GM19463 (cell line): ENCODE results near the gene AMH.

Experiments
- ATAC-seq: cut with Tn5 transposase; IDR thresholded peaks from one replicate; pipeline ENCODE4 v1.9.1; 2021; ENCODE audit warnings: mild to moderate bottlenecking, moderate library complexity; ENCODE audit not compliant: unreplicated experiment

The AMH gene

DNA sequence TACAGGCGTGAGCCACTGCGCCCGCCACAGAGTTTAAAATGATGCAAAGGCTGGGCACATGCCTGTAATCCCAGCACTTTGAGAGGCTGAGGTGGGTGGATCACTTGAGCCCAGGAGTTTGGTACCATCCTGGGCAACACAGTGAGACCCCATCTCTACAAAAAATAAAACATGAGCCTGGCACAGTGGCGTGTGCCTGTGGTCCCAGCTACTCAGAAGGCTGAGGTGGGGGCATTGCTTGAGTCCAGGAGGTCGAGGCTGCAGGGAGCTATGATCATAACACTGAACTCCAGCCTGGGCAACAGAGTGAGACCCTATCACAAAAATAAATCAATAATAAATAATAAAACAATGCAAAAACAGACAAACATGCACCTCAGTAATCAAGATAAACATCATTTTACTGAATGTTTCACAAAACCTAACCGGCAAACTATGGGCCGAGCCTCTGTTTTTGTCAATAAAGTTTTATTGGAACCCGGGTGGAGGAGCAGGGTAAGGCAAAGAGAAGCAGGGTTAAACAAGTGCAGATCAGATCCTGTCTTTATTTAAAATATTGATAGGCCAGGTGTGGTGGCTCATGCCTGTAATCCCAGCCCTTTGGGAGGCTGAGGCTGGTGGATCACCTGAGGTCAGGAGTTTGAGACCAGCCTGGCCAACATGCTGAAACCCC is 34.8 kb downstream of the AMH start:
- no peak for ATAC-seq

DNA sequence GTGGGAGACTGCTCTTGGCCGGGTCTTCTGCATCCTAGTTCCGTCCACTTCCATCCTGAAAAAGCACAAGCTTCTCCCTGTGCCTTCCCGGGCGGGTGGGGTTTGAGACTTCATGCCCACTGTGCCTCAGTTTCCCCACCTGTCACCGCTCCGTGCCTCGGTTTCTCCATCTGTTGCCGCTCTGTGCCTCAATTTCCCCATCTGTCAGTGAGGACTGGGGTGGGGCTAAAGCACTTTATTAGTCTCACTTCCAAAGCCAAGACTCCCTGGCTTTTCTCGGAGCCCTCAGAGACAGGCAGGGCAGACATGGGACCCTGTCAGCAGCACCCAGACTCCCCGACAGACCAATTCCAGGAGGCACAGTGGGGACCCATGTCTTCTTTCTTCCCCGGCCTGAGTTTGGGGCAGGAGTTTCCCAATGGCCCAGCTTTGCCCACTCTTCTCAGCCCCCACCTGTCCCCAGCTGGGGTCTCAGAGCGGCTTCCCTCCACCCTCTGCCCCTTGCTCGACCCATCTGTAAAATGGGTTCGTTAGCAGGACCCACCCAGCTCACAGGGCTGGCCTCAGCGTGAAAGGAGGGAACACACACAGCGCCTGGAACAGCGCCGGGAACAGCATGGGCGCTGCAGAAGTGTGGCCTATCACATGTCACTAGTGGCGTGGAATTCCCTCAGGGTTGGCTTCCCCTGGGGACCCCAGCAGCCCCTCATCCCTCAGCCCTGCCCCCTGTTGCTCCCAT is 37.4 kb downstream of the AMH start:
- ATAC-seq: no peak

DNA sequence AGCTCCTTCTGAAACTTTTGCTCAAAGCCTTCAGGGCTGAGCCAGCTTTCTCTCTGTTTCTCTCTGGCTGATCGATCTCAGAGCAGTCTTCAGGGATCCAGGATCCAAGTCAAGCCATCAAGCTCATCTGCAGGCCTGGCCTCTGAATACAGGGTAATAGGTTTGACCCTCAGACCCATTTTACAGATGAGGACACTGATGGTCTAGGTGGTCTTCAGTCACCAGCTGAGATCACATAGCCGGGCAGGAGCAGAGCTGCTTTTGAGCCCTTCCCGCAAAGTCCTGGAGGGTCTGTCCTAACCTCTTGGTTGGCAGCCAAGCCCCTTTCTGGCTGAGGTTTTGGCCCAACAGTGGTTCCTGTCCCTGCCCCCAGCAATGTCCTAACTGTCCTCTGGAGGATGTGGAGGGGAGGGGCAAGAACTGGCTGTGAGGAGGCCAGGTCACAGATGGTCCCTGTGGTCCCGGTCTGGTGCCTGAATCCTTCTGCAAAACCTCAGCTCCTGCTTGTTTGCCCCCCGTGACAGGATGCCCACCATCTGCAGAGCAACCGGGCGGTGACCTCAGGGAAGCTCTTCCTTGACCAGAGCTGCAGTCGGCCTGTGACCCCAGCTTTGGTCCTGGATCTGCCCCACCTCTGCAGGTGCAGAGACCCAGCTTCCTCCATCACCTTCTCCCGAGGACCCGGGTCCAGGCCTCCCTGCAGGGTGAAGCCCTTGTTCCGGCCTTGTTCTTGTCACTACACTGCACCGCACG is 38.6 kb downstream of the AMH start:
- ATAC-seq: no peak

DNA sequence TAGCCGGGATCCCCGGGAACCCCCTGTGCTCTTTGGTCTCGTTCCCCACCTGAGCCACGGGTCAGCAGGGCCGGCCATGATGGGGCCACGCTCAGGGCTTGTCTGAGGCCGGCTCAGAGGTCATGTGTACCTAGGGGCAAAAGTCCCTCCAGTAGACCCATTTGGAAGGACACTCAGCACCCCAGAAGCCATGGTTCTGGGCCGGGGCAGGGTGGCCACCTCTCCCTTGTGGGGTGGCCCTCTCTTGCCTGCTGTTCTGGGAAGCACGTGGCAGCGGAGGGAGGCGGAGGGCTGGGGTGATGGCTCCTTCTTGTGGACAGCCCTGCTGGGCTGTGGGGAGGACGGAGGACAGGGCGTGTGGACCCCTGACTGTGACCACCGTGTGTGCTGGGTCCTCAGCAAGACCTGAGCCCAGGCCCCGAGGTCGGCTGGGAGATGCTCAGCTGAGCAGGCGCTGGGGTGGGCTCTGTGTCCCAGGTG is 39.3 kb downstream of the AMH start:
- no peak for ATAC-seq

DNA sequence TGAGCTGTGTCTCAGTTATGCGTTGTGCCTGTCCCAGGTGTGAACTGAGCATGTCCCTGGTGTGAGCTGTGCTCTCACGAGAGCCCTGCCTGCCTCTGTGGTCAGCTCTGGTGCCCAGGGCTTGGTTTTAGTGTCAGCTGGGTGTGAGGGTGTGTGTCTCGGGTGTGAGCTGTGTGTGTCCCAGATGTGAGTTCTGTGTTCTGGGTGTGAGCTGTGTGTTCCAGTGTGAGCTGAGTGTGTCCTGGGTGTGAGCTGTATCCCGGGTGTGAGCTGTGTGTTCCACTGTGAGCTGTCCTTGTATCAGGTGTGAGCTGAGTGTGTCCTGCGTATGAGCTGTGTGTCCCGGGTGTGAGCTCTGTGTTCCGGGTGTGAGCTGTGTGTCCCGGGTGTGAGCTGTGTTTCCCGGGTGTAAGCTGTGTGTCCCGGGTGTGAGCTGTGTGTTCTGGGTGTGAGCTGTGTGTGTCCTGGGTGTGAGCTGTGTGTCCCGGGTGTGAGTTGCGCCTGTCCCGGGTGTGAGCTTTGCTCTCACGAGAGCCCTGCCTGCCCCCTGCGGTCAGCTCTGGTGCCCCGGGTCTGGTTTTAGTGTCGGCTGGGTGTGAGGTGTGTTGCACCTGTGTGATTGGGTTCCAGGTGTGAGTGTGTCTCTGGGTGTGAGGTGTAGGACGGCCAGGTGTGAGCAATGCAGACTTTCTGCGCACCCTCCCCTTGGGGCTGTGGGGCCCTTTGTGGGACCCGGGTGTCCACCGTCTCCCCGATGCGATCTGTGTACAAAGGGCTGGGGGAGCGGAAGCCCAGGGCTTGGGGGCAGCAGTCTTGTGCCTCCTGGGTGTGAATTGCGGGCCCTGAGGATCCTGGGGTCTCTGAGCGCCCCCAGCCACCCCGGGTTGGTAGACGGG is 39.9 kb downstream of the AMH start:
- ATAC-seq: no peak

- ATAC-seq: no peak
Observed at GRCh38 chr19:2289714-2290435, 40.8 kb downstream of the AMH start.

GRCh38 chr19:2290441-2291184 is 41.5 kb downstream of the AMH start:
- no peak for ATAC-seq

GRCh38 chr19:2291185-2291751 is 42.1 kb downstream of the AMH start:
- ATAC-seq: no peak

DNA sequence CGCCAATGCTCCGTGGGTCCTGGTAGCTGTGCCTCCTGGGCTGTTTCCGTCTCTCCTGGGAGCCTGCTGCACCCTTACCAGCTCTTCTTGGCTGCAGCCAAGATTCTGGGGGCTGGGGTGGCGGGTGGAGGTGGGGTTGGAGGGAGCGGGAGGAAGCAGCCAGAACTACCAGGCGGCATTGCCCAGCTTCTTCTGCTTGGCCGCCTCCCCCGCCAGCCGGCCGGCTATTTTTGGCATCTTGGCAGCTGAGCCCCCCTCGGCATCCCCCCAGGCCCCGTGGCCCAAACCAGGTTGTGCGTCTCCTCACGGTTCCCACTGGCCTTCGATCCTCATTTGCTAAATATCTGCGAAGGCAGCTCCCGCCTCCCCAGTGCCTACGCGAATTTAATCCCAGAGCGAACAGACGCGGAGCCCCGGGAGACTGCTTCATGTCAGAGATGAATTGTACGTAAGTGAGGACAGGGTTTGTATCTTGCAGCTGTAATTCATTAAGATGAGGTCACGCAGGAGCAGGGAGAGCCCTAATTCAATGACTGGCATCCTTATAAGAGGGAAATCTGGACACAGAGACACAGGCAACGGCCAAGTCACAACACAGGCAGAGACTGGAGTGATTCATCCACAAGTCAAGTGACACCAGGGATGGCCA is 45.7 kb downstream of the AMH start:
- no peak for ATAC-seq

DNA sequence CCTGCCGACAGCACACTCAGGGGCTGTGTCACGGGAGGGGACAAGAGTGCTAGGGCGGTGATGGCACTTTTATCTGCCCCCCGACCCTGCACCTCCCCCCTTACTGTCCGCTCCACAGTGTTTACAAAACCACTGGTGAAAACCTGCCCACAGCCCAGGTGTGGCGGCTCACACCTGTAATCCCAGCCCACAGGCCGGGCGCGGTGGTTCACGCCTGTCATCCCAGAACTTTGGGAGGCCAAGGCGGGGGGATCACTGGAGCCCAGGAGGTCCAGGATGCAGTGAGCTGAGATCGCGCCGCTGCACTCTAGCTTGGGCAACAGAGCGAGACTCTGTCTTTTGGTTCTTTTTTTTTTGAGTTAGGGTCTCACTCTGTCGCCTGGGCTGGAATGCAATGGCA is 47.0 kb downstream of the AMH start:
- no peak for ATAC-seq

DNA sequence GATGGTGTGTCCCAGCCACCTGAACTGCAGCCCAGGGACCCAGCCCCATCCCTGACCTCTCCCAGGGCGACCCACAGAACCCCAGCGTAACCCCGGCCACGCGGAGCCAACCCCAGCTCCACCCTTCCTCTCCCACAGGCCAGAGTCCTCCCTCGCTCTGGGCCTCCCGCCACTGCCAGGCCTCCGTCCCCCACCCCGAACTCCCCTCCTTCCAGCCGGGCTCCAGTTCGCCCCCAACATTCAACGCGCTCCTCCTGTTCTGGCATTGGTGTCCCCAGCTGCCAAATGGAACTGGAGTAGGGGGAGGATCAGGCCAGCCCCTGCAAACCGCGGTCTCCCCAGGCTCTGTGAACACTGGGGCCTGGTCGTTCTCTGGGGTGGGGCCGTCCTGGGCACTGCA is 51.4 kb downstream of the AMH start:
- no peak for ATAC-seq
